ENCODE data around the gene ANKRD66. TPM values are rescaled to one million over a fixed set of nuclear protein-coding genes. Genes with fewer than 3 reads are reported as not detected.
"Not testable (repeated sequence)": the region's sequence is repeated elsewhere in the genome, so short reads cannot be mapped to it uniquely, and the experiment has no call there.

The ANKRD66 gene
- not detected in 2 replicates for polyA plus RNA-seq (2014; cell fraction: cytosol; rRNA removed)
- not detected in 2 replicates for polyA plus RNA-seq (2014; cell fraction: nucleus; rRNA removed)

- no peak for DNase-seq (ENCODE audit: low spot score)
These were observed at the start of gene ANKRD66 for GRCh38 chr6:46746696-46747095. Gene ANKRD66 (plus strand): TSS chr6:46746933. CDS start chr6:46751949, 5,016 bp downstream.

- no peak for DNase-seq (ENCODE audit: low spot score)
These were observed 46.8 kb upstream of the ANKRD66 start for GRCh38 chr6:46699970-46700369.

- DNase-seq (ENCODE audit: low spot score) = no peak
These were observed 42.2 kb upstream of the ANKRD66 start for GRCh38 chr6:46704562-46704961.

GRCh38 chr6:46706464-46706863 lies 40.3 kb upstream of the ANKRD66 start:
- no peak for DNase-seq (ENCODE audit: low spot score)

- DNase-seq (ENCODE audit: low spot score) = no peak
These were observed 35.2 kb upstream of the ANKRD66 start for GRCh38 chr6:46711491-46711890.

- DNase-seq (ENCODE audit: low spot score) = no peak
These were observed 31.6 kb upstream of the ANKRD66 start for GRCh38 chr6:46715141-46715540.

GRCh38 chr6:46719099-46719498 lies 27.6 kb upstream of the ANKRD66 start:
- DNase-seq (ENCODE audit: low spot score) = no peak

GRCh38 chr6:46720401-46720800 lies 26.3 kb upstream of the ANKRD66 start:
- no peak for DNase-seq (ENCODE audit: low spot score)

GRCh38 chr6:46729787-46730326 lies 16.9 kb upstream of the ANKRD66 start:
- no peak for DNase-seq (ENCODE audit: low spot score)

GRCh38 chr6:46730921-46731461 lies 15.7 kb upstream of the ANKRD66 start:
- DNase-seq (ENCODE audit: low spot score) = no peak

- DNase-seq (ENCODE audit: low spot score) = no peak
These were observed 13.4 kb upstream of the ANKRD66 start for GRCh38 chr6:46733341-46733801.

- no peak for DNase-seq (ENCODE audit: low spot score)
These were observed 11.6 kb upstream of the ANKRD66 start, which contains the start of gene PLA2G7 for GRCh38 chr6:46734867-46735719. Gene PLA2G7 (minus strand): TSS chr6:46735375. CDS start chr6:46722891, 12,484 bp downstream.

GRCh38 chr6:46735720-46736031 lies 11.1 kb upstream of the ANKRD66 start:
- no peak for DNase-seq (ENCODE audit: low spot score)

GRCh38 chr6:46736906-46737305 lies 9.8 kb upstream of the ANKRD66 start:
- DNase-seq (ENCODE audit: low spot score) = no peak

- DNase-seq (ENCODE audit: low spot score) = no peak
These were observed 5.3 kb upstream of the ANKRD66 start for GRCh38 chr6:46741482-46741881.

- no peak for DNase-seq (ENCODE audit: low spot score)
These were observed 4.8 kb upstream of the ANKRD66 start for GRCh38 chr6:46741910-46742309.

GRCh38 chr6:46743425-46744158 lies 3.1 kb upstream of the ANKRD66 start:
- DNase-seq (ENCODE audit: low spot score) = no peak

GRCh38 chr6:46744159-46744725 lies 2.5 kb upstream of the ANKRD66 start:
- not testable (repeated sequence) for DNase-seq (ENCODE audit: low spot score)

GRCh38 chr6:46745973-46746372 lies 760 bp upstream of the ANKRD66 start:
- DNase-seq (ENCODE audit: low spot score) = no peak

- DNase-seq (ENCODE audit: low spot score) = no peak
These were observed 2.3 kb downstream of the ANKRD66 start for GRCh38 chr6:46748940-46749503.

GRCh38 chr6:46749731-46750130 lies 3.0 kb downstream of the ANKRD66 start:
- no peak for DNase-seq (ENCODE audit: low spot score)
